Right atrium auricular region (tissue), 2 donors: ENCODE results near the gene CD47. TPM values are rescaled to one million over a fixed set of nuclear protein-coding genes. Genes with fewer than 3 reads are reported as not detected.

ENCODE experiments used
- DNase-seq: peaks from one replicate; pipeline ENCODE4 v3.0.0-alpha.2; 2019; ENCODE audit warnings: low spot score
- H3K27ac ChIP-seq, 2 donors: fragments of 200-600 bp; sonication (generic); 1 replicate in 1 of 2; 2 replicates in 1 of 2; pipeline ENCODE4 v1.5.1; 2016 to 2019
- H3K27me3 ChIP-seq, 2 donors: fragments of 200-600 bp; sonication (generic); one replicate each; pipeline versions ENCODE4 v1.5.1 to v1.6.0; 2017 to 2019
- H3K36me3 ChIP-seq: fragments of 200-600 bp; sonication (generic); one replicate; pipeline ENCODE4 v1.5.1; 2016
- H3K4me1 ChIP-seq, 2 donors: fragments of 200-600 bp; sonication (generic); one replicate each; pipeline versions ENCODE4 v1.5.1 to v1.6.0; 2017 to 2019
- H3K4me3 ChIP-seq, 2 donors: fragments of 200-600 bp; sonication (generic); 1 replicate in 1 of 2; 2 replicates in 1 of 2; pipeline ENCODE4 v1.5.1; 2017 to 2019; ENCODE audit warnings: mild to moderate bottlenecking in 1 of 2, moderate library complexity in 1 of 2
- H3K9me3 ChIP-seq, 2 donors: fragments of 200-600 bp; sonication (generic); one replicate each; pipeline ENCODE4 v1.5.1; 2019
- total RNA-seq, 2 donors: library from RNA; depleted of rRNA; stranded (reverse); fragments of >200 nt; gene quantifications; one replicate each; pipeline ENCODE4 v1.1.0, GENCODE V29; 2016
- TF ChIP-seq, protein P1 (sequence below), 2 donors: fragments of 200-600 bp; sonication (generic); IDR thresholded peaks; one replicate each; pipeline ENCODE4 v1.5.1; 2019; ENCODE audit warnings: antibody characterized with exemption in 2 of 2

Gene CD47
- total RNA-seq, 2 donors from 2014 or later, result 52.1 to 92.2 TPM

DNA sequence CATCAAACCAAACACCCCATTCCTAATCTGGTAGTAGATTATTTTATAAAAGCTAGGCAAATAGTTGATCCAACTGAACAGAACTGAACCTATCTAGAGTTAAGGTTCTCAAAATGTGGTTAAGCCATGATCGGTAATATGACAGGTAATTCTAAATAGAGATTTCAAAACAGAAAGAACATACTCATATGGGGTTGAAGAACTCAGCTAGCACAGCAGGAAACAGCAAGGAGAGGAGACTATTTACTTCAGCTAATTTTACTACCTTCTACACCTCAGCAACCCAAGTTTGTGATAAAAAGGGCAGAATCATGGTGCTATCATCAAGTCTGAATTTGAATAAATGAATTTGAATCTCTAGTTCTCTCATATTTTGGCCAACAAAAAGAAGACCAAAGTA is 11.8 kb downstream of the CD47 start:
- H3K4me3 ChIP-seq, result no peak overlapping the region
- H3K4me1 ChIP-seq, result peaks cover 0 to 12% of the 10 kb centered on the region in 2 donors
- H3K9me3 ChIP-seq, result no peaks in the 10 kb centered on the region
- TF ChIP-seq, protein P1, sequence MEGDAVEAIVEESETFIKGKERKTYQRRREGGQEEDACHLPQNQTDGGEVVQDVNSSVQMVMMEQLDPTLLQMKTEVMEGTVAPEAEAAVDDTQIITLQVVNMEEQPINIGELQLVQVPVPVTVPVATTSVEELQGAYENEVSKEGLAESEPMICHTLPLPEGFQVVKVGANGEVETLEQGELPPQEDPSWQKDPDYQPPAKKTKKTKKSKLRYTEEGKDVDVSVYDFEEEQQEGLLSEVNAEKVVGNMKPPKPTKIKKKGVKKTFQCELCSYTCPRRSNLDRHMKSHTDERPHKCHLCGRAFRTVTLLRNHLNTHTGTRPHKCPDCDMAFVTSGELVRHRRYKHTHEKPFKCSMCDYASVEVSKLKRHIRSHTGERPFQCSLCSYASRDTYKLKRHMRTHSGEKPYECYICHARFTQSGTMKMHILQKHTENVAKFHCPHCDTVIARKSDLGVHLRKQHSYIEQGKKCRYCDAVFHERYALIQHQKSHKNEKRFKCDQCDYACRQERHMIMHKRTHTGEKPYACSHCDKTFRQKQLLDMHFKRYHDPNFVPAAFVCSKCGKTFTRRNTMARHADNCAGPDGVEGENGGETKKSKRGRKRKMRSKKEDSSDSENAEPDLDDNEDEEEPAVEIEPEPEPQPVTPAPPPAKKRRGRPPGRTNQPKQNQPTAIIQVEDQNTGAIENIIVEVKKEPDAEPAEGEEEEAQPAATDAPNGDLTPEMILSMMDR (IDR thresholded peaks at IDR 0.05), result no peak
- DNase-seq, result no peak
- H3K27me3 ChIP-seq, result no peaks in the 10 kb centered on the region
- no peaks in the 10 kb centered on the region for H3K36me3 ChIP-seq
- H3K27ac ChIP-seq, result no peak overlapping the region

DNA sequence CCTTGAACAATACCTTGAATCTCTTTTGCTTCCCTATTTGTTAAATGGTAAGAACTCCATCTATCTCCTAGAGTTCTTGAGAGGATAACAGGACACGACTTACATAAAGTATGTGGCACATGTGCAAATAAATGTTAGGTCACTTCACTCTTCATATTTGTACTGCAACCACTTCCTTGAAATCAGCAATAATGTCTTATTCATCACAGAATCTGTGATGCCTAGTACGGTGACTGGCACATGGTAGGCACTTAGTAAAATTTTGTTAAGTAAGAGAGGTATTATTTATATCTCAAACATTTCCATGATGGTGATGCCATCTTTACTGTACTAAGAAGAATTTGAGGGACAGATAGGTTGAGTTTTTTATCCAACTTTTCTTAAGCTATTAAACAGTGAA is 14.3 kb downstream of the CD47 start:
- no peaks in the 10 kb centered on the region for H3K36me3 ChIP-seq
- no peak for DNase-seq
- no peak overlapping the region for H3K4me3 ChIP-seq
- no peaks in the 10 kb centered on the region for H3K27me3 ChIP-seq
- H3K9me3 ChIP-seq, result no peaks in the 10 kb centered on the region
- TF ChIP-seq, protein P1 (IDR thresholded peaks at IDR 0.05), result no peak
- H3K4me1 ChIP-seq, result no peaks in the 10 kb centered on the region
- H3K27ac ChIP-seq, result no peak overlapping the region

DNA sequence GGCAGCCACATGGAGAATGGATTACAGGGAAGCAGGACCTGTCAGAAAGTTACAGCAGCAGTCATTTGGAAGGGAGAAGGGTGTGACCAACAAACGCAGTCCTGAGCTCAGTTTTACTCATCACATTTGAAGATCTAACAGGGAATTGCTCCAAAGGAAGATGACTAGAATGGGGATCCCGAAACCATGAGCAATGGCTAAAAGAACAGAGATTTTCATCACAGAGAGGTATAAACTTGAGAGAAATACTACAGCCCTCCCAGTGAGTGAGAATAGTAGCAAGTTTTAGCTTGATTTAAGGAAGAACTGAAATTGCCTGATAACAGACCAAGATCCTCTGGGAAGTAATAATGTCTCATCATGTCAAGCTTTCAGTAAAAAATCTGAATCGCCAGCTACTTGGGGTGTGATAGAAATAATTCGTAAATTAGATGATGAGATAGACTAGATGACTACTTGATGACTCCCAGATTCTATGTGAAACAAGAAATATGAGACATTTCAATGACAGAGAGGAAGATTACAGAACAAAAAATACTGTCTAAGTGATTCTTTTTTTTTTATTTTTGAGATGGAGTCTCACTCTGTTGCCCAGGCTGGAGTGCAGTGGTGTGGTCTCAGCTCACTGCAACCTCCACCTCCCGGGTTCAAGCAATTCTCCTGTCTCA is 16.9 kb downstream of the CD47 start:
- Histone ChIP-seq H3K36me3 (no peaks in the 10 kb centered on the region), H3K9me3 (no peaks in the 10 kb centered on the region), H3K4me1 (no peaks in the 10 kb centered on the region), H3K27me3 (no peaks in the 10 kb centered on the region), H3K4me3 (no peak overlapping the region), H3K27ac (no peak overlapping the region)
- TF ChIP-seq, protein P1 (IDR thresholded peaks at IDR 0.05), result no peak
- DNase-seq, result no peak

DNA sequence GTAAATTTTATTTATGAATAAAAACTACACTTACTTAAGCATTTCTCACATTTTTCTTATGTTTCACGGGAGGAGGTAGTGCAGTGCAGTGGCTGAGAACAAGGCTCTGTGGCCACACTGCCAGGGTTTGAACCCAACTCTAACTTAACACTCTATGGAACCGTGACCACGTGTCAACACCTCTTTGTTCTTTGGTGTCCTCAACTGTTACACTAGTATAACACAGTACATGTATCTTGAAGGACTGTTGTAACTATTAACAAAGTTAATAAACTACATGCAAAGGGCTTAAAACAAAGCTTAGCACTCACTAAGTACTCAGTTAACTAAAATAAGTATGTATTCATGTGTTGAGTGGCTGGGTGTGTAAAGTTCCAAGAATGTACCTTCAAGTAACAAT is 19.5 kb downstream of the CD47 start:
- TF ChIP-seq, protein P1 (IDR thresholded peaks at IDR 0.05), result no peak
- no peak for DNase-seq
- no peak overlapping the region for H3K27ac ChIP-seq
- no peak overlapping the region for H3K4me3 ChIP-seq
- no peaks in the 10 kb centered on the region for H3K27me3 ChIP-seq
- H3K36me3 ChIP-seq, result no peaks in the 10 kb centered on the region
- H3K9me3 ChIP-seq, result no peaks in the 10 kb centered on the region
- H3K4me1 ChIP-seq, result peaks cover 0 to 17% of the 10 kb centered on the region in 2 donors

DNA sequence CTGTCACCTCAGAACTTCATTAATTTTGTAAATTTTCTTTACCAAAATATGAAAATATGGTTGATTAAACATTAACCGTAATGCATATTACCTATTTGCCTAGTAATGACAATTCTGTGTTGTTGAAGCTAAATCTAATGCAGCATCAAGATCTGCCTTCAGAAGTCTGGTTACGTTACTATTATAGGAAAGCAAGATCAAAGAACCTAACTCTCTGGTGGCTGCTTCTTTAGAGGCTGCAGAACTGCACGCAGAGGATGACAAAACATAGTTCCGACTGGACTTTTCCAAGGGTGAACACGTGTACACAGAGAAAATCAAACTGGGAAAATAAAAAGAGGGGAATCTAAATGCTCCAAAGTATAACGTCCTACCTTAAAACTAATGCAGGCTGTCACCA is 20.5 kb downstream of the CD47 start:
- no peaks in the 10 kb centered on the region for H3K36me3 ChIP-seq
- TF ChIP-seq, protein P1 (IDR thresholded peaks at IDR 0.05), result no peak

DNA sequence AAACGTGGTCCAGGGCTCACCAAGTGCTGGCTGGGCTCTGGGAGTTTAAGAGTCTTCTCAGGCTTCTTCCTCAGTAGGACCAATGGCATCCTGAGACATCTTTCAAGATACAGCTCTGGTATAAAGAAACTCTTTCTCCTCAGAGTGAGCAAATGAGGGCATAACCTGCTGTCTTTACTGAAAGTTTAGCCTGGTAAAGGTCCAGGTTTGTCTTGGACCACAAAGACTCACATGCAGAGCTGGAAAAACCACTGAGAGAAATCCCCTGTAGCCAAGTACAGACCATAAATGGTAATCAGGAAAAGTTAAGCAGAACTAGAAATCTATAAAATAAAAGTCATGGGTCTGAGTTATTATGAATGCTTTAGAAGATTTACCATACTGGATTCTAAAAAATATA is 23.1 kb downstream of the CD47 start:
- H3K36me3 ChIP-seq, result no peaks in the 10 kb centered on the region
- H3K9me3 ChIP-seq, result no peaks in the 10 kb centered on the region
- DNase-seq, result no peak
- H3K27ac ChIP-seq, result no peak overlapping the region
- H3K4me1 ChIP-seq, result peaks cover 0 to 32% of the 10 kb centered on the region in 2 donors
- TF ChIP-seq, protein P1 (IDR thresholded peaks at IDR 0.05), result no peak
- no peak overlapping the region for H3K4me3 ChIP-seq
- no peaks in the 10 kb centered on the region for H3K27me3 ChIP-seq

More for the DNA sequence above, 20.5 kb downstream of the CD47 start:
- H3K27ac ChIP-seq, result no peak overlapping the region
- H3K27me3 ChIP-seq, result no peaks in the 10 kb centered on the region
- no peak overlapping the region for H3K4me3 ChIP-seq
- peaks cover 0 to 17% of the 10 kb centered on the region in 2 donors for H3K4me1 ChIP-seq
- no peak for DNase-seq
- H3K9me3 ChIP-seq, result no peaks in the 10 kb centered on the region
